ENCODE measurements around the gene BCR. TPM values are rescaled to one million over a fixed set of nuclear protein-coding genes. Genes with fewer than 3 reads are reported as not detected.

BCR gene
- polyA plus RNA-seq, 10 donors: 13.5 to 23.5 (median 16.8) TPM

DNA sequence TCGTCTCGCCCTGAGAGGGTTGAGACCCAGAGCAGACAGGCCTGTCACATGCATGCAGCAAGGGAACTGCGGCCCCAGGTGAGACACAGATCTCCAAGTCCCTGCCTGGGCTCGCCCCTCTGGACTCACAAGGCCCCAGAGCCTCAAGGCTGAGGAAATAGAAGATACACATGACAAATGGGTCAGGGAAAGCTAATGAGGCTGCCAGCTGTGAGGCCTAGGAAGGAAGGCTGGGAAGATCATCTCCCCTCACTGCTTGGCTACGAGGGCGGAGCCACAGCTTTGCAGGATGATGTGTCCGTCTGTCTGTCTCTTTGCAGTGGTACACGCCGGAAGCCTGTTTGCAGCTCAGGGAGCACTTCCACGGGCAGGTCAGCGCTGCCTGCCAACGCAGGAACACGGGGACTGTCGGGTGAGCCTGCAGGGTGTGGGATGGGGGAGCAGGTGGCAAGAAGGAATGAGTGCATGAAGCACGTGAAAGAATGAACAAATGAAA lies 30.5 kb upstream of the BCR start:
- DNase-seq: peak in 1 of 3 donors; percentile 34

DNA sequence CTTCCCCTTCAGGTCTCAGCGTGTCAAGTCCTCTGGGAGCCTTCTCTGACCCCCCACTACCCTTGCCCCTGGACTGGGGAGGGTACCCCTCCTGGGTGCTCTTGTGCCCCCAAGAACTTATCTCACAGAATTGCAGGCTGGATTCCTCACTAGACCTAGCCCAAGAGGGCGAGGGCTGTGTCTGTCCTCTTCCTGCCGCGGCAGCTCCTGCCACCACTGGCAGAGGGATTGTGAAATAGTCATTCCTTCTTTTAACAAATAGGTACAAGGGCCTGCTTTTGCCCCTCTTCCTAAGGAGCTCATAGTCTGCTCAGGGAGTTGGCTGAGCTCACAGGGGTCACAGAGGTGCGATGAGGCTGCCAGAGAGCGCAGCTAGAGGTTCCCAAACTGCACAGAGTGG lies 29.5 kb upstream of the BCR start:
- no peak for DNase-seq

DNA sequence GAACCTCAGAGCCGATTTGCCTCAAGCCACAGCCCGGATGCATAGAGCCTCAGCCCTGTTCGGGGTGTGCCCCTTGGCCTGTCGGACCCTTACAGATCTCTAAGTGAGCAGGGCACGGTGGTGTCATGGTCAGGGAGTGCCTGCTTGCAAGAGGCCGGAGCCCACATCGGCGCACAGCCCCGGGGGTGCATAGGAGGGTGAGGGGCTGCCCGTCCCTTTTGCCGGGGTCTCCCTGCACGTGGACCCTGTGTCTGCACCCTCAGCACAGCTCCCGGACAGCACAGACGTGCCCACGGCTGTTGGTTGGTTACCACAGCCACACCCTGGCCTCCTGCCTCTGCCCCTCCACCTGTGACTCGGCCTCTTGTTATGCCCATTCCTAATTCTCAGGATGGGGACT lies 28.5 kb upstream of the BCR start:
- DNase-seq: no peak

DNA sequence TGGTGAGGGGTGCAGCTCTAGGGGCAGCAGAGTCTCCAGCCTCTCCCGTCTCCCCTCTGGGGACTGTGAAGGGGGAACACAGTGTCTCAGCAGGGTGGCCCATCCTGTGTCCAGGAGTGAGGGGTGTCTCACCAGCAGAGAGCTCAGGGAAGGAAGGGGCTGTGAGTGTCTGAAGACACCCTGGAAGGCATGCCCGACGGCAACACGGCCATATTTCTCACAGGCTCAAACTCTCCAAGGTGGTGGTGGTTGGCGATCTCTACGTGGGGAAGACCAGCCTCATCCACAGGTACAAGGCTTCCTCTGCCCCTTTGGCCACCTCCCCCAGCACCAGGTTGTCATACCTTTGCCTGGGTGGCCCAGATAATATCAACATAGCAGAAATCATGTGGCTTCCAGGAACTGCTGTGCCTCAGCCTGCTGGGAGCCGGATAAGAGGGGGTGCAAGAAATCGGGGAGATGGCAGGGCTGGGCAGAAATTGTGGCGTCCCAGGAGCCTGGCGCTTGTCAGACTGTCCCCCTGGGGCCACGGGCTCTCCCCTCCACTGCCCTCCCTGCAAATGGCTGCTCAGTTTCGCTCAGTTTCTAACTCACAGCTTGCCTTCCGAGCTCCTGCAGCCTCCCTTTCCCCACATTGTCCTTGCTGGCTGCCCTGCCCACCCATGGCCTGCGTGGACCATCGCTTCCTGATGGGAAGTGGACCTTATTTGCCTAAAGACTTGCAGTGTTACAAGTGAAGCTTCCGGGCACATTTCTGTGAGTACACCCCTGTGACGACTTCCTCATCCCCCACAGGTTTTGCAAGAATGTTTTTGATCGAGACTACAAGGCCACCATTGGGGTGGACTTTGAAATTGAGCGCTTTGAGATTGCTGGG lies 27.8 kb upstream of the BCR start:
- no peak for DNase-seq

DNA sequence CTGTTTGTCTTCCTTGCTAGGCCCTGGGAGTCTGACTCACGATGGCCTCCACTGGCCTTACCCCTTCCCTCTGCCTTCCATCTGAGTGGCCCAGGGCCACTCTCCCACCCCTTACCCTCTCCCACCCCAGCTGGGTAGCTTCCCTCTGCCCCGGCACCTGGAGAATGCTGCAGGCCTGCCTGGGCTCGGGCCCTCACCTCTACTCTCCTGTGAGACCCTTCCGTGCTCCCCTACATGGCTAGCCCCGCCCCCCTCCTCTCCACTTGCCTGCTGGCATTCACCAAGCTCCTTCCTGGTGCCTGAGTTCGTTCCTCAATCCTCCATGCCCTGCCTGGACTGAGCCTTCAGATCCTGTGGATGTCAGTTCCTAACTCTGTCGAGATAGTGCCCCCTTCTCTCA lies 26.3 kb upstream of the BCR start:
- DNase-seq: no peak

DNA sequence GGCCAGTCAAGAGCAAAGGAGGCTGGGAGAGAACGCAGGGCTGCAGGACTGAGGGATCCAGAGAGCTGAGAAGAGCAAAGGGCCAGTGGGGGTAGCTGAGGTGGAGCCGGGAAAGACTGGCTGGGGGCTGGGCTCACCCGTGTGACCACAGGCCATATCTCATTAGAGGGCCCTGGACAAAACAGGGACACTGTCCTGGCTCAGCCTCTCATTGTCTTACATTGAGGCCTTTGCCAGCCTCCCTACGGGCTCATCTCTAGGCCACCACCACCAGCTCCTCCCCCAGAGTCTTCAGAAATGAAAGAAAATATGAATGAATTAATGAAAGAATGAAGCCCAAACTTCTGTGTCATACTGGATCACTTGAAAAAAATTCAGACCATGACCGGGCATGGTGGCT lies 25.8 kb upstream of the BCR start:
- no peak for DNase-seq

DNA sequence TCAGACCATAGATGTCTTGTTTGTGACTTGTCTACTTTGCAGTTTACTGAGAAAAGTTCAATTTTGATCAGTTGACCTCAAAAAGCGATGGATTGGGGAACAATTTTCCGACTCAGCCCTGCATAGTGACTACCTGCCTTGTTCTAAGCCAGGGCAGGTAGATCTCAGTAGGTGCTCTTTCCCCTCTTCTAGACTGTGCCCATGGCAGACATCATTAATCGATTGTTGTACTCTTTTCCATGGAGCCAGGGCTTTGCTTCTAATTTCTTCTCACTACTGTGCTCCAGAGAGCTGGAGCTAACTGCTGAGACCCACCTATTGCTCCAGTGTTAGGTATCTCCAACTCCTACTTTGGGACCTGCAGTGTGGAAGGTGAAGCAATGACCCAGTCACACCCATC lies 25.2 kb upstream of the BCR start:
- no peak for DNase-seq

DNA sequence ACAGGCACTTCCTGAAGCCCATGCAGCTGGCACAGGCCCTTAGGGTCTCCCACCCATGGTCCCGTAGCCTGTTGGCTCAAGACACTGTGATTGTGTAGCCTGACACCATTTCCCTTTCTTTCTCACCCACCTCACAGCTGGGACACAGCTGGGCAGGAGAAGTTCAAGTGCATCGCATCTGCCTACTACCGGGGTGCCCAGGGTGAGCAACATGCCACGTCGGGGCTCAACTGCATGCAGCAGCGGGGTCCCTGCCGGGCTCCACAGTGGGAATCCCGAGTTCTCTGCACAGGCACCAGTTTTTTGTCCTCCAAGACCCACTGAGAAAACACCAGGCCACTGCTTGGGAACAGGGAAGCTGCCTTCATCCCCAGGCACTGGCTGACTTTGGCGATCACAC lies 24.5 kb upstream of the BCR start:
- DNase-seq: no peak

DNA sequence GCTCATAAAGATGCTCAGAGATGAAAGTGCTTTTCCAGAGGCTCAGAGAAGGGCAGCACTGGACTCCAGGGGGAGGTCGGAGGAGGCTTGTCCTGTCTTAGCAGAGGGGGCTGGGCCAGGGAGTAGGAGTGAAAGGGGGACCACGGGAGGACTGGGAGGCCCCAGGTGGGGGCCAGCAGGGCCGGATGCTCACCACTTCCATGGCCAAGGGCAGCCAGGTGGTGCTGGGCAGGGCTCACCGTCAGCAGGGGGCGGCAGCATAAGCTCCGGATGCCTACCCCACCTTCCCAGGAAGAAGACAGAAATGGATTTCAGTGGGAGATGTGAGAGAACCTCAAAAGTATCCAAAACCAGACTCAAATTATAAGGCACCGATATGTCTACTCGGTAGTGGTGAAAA lies 24.0 kb upstream of the BCR start:
- no peak for DNase-seq

DNA sequence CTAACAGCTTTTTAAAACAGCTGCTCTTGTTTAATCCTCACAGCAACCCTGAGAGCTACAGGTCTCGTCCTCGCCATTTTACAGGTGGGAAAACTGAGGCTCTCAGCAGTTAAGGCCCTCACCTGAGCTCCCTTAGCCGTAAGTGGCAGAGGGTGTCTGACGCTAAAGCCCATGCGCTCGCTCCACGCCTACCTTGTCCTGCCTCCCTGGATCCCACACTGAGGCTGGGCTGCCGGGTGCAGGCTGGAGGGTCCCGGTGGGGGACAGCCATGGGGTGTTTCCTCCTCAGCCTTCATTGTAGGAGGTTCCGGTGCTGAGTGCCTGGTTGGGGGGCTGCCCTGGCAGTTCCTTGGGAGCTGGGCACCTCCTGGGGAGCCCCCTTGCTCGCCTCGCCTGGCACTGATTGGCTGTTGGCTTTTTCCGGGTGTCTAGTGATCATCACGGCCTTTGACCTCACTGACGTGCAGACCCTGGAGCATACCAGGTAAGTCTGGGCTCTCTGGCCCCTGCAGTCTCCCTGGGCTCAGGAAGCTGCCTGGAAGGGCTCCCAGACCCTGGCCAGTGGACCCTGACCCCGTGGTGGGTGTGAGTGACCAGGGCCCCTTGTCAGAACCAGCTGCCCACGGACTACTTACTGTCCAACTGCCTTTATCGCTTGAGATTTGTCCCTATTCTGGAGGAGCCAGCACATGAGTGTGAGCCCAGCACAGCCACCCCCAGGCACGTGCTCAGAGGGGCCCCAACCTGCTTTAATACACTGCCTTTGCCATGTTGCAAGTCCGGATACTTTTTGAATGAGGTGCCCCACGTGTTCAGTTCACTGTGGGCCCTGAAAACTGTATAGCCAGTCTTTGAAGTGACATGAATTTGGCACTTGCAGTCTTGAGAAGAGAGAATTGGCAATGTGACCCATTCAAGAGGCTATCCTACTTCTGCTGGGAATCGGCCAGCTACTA lies 22.5 kb upstream of the BCR start:
- no peak for DNase-seq

DNA sequence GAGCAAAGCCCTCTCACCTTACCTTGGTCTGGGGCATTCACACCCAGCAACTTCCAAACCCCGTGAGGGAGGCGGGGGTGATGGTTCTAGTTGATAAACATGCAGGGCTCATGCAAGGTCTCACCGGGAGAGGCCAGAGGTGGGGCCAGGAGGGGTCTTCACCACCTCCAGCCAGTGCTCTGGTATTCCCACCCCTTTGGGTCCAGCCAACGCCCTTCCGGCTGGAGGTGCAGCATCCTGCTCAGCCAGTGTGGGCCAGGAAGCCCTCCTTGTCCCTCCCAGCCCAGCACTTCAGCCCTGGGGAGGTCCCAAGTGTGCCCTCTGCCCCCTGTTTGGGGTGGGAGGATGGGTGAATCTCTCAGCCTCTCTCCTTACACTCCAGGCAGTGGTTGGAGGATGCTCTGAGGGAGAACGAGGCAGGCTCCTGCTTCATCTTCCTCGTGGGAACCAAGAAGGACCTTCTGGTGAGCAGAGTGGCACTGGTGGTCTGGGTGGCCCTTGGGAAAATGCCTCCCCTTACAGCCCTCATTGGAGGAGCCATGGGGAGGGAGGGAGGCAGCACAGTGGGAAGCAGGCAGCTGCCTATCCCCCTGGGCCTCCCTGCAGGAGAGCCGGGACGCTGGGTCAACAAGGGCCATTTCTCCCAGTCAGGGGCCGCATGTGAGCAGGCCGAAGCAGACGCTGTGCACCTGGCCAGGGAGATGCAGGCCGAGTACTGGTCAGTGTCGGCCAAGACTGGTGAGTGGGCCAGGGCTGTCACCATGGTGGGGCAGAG lies 21.6 kb upstream of the BCR start:
- DNase-seq: no peak

DNA sequence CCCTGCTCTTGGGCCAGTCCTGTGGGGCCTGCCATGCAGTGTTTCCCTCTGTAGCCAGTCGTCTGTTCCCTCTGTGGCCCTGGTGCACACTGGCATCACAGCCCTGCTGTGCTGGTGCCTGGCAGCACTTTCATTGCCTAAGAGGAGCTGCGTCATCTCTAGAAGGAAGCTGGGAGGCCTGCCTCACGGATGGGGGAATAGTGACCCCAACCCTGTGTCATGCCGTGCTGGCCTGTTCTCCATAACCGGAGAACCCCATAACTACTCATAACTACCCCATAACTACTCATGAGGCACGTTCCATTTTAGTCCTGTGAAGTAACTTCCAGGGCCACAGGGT lies 21.0 kb upstream of the BCR start:
- DNase-seq: no peak

DNA sequence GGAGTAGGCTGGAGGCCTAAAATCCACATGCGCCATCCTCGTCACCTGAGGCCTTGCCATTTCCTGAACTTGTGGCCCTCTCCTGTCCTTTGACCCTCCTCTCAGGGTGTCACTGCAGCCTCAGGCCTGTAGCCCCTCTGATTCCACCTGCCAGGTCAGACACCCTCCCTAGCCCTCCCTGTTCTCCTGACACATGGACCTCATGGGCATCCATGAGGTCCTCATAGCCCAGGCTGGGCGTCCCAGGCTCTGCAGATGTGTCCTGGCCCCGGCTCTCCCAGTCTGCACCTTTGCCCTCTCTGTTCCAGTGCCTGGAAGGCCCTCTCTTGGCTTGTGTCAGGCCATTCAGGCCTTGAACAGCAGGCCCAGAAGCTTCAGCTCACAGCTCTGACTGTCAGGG lies 19.3 kb upstream of the BCR start:
- DNase-seq: no peak

DNA sequence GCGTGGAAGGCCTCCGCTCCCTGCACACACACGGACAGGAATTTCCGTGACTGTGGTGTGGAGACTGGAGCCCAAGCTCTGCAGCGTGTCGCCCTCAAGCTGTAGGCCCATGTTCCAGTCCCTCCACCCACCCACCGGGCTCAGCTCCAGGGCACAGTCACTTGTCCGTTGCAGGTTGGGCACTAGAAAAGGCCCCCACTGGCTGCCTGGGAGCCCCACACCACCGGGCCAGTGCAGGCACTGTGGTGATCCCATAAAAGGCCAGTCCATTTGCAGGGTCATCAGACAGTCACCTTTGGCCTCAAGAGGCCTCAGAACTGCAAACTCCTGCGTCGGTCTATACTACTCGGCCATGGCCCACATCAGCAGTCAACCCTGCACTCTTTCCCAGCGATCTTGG lies 18.7 kb upstream of the BCR start:
- DNase-seq: no peak

DNA sequence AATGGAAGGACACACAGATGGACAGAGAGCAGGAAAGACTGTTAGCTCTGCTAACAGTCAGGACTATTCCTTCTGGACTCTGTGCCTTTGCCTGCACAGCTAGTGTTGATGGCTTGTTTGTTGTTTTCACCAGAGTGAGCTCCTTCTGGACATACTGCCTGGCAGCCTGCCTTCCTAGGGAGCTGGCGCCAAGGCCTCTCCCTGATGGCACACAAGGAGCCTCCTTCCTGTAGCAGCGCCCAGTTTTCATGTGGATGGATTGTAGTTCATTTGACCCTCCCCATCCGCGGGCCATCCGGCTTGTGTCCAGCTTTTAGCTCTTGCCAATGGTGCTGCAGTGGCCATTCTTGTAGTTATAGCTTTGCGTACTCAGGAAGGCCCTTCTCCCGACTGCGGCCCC lies 16.6 kb upstream of the BCR start:
- peak in 2 of 3 donors; percentile 51 to 57 for DNase-seq

DNA sequence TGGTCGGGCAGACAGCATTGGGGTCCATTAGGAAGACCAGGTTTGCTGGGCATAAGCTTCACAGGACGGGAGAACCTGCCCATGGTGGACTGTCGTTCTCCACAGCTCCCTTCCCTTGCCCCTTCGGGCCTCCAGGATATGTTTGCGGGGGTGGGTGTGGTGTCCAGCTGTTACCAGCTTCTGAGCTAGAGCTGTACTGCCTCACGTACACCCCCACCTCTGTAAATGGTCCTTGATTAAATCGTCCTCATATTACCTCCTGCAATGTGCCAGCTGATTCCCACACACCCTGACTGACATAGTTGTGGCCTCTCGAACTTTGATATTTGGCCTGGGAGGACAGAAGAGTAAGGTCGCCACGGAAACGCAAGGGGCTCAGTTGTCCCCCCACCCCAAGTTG lies 16.2 kb upstream of the BCR start:
- peak in 1 of 3 donors; percentile 37 for DNase-seq

DNA sequence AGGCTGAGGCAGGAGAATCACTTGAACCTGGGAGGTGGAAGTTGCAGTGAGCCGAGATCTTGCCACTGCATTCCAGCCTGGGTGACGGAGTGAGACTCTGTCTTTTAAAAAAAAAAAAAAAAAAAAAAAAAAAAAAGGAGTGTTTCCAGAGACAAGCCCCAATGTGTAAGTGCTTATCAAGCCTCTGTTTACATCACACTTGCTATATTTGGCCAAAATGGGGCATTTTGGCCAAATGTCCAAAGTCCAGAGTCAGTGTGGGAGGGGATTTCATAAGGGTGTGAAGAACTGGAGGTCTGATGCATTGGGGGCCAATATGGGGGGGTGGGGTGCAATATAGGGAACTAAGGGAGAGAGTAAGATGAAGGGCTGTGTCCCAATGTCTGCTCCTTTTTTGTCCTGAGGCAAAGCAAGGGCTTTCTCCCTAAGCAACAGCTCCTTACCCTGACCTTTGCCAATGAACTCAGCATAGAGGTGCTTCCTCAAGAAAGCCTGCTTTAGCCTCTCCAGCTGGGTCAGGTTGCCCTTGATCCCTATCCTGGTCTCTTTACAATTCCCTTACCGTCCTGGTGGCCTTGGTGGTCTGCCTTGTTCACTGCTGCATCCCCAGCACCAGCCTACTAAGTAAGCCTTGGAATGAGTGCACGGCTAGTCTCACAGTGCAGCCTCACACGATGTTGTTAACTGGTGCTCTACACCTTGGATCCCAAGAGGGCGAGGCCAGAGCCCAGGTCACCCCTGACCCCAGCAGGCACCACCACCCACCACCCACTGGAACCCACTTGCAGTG lies 14.1 kb upstream of the BCR start:
- no peak for DNase-seq

DNA sequence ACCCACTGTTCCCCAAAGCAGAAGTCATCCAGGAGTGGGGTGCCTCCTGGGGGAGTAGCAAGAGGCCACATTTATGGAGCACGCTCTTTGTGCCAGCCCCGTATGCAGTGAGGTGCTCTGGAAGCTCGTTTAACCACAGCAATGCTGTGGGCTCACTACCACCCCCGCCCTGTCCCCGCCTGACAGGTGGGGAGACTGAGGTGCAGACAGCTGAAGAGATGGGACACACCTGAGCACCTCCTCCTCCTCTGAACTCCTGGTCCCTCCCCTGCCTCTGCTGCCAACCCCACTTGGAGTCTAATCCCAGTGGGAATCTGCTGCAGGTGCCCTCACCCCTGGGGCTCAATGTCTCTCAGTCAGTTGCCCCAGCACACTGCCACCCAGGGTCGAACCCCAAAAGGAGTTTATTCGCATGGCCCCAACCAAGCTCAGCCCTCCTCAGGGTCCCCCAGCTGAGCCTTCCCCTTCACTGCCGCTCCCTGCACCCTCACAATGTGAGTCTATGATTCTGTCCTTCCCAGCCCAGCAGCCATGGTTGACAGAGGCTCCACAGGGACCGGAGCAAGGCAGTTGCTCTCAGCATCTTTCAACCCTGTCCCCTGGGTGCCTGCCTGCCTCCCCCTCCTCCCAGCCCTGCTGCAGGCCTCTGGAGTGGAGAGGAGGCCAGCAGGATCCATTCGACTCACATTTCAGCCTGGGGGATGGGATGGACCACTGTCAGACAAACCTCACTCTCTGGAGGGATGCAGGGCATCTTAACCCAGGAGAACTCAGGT lies 13.3 kb upstream of the BCR start:
- DNase-seq: no peak

DNA sequence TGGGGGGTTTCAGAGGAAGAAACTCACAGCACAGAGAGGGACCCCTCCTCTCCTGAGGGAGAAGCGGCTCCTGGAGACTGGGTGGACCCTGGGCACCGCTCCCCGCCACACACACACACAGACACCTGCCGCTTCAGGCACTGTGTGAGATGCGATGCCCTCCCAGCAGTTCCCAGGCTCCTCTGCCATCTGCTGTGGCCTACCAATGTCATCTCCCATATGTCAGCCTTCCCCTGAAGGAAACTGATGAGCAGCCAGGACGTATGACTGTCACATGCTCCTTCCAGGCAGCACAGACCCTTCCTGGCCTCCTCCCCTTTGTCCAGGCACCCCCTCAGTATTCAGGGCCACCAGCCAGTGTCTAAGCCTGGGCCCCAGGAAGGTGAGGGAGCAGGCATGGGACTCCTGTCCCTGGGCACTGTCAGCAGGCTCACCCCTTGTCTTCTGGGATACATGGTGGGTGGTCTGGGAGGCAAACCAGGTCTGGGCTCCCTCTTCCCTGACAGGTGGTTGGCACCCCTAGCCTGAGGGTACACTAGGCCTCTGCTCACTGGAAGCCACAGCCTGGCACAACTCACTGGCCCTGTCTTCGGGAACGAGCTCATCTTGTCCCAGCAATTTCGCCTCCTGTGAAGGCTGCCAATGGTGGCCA lies 11.8 kb upstream of the BCR start:
- DNase-seq: no peak

DNA sequence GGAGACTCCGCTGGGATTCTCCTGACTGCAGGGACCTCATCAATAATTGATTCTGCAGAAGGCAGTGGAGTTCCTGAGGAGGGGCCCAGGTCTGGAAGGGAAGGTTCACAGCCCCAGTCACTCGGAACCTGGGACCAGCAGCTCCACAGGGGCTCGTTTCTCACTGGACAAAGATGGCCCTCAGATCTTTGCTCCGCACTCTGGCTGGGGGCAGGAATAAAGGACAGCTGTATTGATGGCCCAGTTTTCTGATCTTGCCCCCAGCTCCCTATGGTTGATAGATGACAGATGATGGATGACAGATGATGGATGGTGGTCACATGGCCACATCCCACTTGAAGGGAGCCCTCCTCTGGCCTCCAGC lies 11.3 kb upstream of the BCR start:
- no peak for DNase-seq
